Calu3 (cell line): ENCODE data around the gene RAB3C. TPM values are rescaled to one million over a fixed set of nuclear protein-coding genes. Genes with fewer than 3 reads are reported as not detected.

Experiments
- BruUV-seq: library from RNA; stranded (reverse); fragments of 400-500 nt; replicated peaks from 2 replicates; lab custom pipeline; 2021; lab: Mats Ljungman, UMichigan
- CTCF ChIA-PET: fragments of 300-600 bp; sonication (Branson Sonifier 250); formaldehyde crosslinking; loops from one replicate; lab custom pipeline; 2022; ENCODE audit warnings: antibody characterized with exemption; lab: Charles Lee
- DNase-seq: peaks from one replicate; pipeline ENCODE4 v3.0.0; 2022
- H3K27ac Mint-ChIP-seq: one replicate; pipeline ENCODE4 v1.8.0; 2022; ENCODE audit warnings: mixed read lengths; ENCODE audit not compliant: unreplicated experiment
- H3K27me3 Mint-ChIP-seq: one replicate; pipeline ENCODE4 v1.8.0; 2022; ENCODE audit warnings: mixed read lengths; ENCODE audit not compliant: unreplicated experiment
- H3K36me3 Mint-ChIP-seq: one replicate; pipeline ENCODE4 v1.8.0; 2022; ENCODE audit warnings: mild to moderate bottlenecking, moderate library complexity, mixed read lengths; ENCODE audit not compliant: insufficient read depth, unreplicated experiment
- H3K4me1 Mint-ChIP-seq: one replicate; pipeline ENCODE4 v1.8.0; 2022; ENCODE audit warnings: mild to moderate bottlenecking, low read depth, mixed read lengths; ENCODE audit not compliant: unreplicated experiment
- H3K4me3 Mint-ChIP-seq: one replicate; pipeline ENCODE4 v1.8.0; 2022; ENCODE audit warnings: mild to moderate bottlenecking, low read depth, moderate library complexity, mixed read lengths; ENCODE audit not compliant: unreplicated experiment
- H3K9me3 Mint-ChIP-seq: one replicate; pipeline ENCODE4 v1.8.0; 2022; ENCODE audit warnings: low read depth, mixed read lengths; ENCODE audit not compliant: unreplicated experiment
- intact Hi-C: fragments of 100-400 bp; cut with micrococcal nuclease; formaldehyde crosslinking; loops from one replicate; pipeline ENCODE4 v1.10.0; 2022; ENCODE audit not compliant: unreplicated experiment
- total RNA-seq: library from RNA; stranded (reverse); gene quantifications from 2 replicates; pipeline ENCODE4 v1.2.3, GENCODE V29; 2022
- TF ChIP-seq, protein P1 (sequence below): fragments of 200-600 bp; IDR thresholded peaks from one replicate; pipeline ENCODE4 v1.8.0; 2022; ENCODE audit warnings: antibody characterized with exemption; ENCODE audit not compliant: unreplicated experiment

RAB3C gene
- total RNA-seq, 1 experiment from 2014 or later: not detected

DNA sequence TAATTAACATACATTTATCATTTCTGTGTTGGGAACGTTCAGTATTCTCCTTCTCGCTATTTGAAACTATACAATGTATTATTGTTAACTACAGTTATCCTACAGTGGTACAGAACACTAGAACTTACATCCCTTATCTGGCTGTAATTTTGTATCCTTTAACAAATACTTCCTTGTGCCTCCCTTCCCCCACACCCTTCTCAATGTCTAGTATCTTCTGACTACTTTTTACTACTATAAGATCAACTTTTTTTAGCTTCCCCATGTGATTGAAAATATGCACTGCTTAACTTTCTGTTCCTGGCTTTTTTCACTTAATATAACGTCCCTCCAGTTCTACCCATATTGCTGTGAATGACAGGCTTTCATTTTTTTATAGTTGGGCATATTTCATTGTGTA lies 253.5 kb downstream of the RAB3C start:
- DNase-seq: no peak
- Mint-ChIP-seq H3K27ac (no peak overlapping the region), H3K27me3 (peaks cover 50% of the 10 kb centered on the region), H3K36me3 (no peaks in the 10 kb centered on the region), H3K4me3 (no peak overlapping the region), H3K9me3 (peaks cover 2% of the 10 kb centered on the region), H3K4me1 (no peaks in the 10 kb centered on the region)
- TF ChIP-seq, protein P1, sequence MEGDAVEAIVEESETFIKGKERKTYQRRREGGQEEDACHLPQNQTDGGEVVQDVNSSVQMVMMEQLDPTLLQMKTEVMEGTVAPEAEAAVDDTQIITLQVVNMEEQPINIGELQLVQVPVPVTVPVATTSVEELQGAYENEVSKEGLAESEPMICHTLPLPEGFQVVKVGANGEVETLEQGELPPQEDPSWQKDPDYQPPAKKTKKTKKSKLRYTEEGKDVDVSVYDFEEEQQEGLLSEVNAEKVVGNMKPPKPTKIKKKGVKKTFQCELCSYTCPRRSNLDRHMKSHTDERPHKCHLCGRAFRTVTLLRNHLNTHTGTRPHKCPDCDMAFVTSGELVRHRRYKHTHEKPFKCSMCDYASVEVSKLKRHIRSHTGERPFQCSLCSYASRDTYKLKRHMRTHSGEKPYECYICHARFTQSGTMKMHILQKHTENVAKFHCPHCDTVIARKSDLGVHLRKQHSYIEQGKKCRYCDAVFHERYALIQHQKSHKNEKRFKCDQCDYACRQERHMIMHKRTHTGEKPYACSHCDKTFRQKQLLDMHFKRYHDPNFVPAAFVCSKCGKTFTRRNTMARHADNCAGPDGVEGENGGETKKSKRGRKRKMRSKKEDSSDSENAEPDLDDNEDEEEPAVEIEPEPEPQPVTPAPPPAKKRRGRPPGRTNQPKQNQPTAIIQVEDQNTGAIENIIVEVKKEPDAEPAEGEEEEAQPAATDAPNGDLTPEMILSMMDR: no peak
- BruUV-seq: no TSS peak
- CTCF ChIA-PET: no interaction called here
- intact Hi-C loops: no loop called here

DNA sequence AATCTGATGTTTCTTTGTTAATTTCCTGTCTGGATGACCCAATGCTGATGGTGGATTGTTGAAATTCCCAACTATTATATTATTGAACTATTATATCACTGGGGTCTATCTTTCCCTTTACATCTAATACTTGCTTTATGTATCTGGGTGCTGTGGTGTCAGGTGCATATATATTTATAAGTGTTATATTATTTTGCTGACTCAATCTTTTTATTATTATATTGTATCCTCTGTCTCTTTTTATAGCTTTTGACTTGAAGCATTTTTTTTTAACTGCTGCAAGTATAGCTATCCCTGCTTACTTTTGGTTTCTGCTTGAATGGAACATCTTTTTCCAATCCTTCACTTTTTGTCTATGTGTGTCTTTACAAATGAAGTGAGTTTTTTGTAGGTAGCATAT lies 255.9 kb downstream of the RAB3C start:
- intact Hi-C loops: no loop called here
- CTCF ChIA-PET: no interaction called here
- H3K27ac Mint-ChIP-seq: no peak overlapping the region
- H3K4me1 Mint-ChIP-seq: no peaks in the 10 kb centered on the region
- no TSS peak for BruUV-seq
- no peaks in the 10 kb centered on the region for H3K36me3 Mint-ChIP-seq
- TF ChIP-seq, protein P1: no peak
- H3K4me3 Mint-ChIP-seq: no peak overlapping the region
- peaks cover 57% of the 10 kb centered on the region for H3K27me3 Mint-ChIP-seq
- peaks cover 2% of the 10 kb centered on the region for H3K9me3 Mint-ChIP-seq
- no peak for DNase-seq

DNA sequence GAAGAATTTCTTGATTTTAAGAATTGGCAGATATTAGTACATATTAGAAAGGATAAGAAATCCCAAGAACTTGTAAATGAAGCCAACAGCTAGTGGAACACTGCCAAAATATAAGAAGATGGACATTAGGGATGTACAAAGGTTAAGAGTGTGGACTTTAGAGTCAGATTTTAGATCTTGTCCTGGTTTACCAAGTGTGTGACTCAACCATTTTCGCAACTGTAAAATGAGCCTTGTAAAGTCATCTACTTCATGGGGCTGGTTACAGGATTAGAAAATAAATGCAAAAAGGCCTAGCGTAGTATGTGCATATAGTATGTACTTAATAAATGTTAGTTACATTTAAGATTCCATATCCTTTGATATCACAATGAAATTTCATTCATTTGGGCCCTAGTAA lies 260.0 kb downstream of the RAB3C start:
- no peak for DNase-seq
- CTCF ChIA-PET: no interaction called here
- no peak overlapping the region for H3K4me3 Mint-ChIP-seq
- peaks cover 30% of the 10 kb centered on the region for H3K27me3 Mint-ChIP-seq
- no peaks in the 10 kb centered on the region for H3K4me1 Mint-ChIP-seq
- TF ChIP-seq, protein P1: no peak
- no peak overlapping the region for H3K27ac Mint-ChIP-seq
- no peaks in the 10 kb centered on the region for H3K36me3 Mint-ChIP-seq
- peaks cover 2% of the 10 kb centered on the region for H3K9me3 Mint-ChIP-seq
- no TSS peak for BruUV-seq
- intact Hi-C loops: no loop called here

DNA sequence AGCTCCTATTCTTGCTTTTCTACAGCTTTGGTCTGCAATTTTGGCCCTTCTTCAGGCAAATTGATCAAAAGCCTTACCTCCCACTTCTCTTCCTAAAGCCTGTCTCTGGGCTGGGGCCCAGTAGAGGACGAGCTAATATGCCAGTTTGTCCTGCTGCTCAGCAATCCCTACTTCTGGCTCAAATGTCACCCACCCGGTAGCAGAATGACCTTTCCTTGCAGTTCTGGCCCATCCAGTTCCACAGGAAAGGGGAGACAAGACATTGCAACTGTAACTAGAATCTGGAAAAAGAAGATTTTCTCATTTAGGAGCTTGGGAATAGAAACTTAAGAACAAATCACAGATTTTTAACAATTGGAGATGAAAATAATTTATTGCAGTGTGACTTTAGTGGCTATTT lies 261.5 kb downstream of the RAB3C start:
- BruUV-seq: no TSS peak
- no peak for DNase-seq
- TF ChIP-seq, protein P1: no peak
- no peak overlapping the region for H3K4me3 Mint-ChIP-seq
- no peaks in the 10 kb centered on the region for H3K4me1 Mint-ChIP-seq
- peaks cover 30% of the 10 kb centered on the region for H3K27me3 Mint-ChIP-seq
- intact Hi-C loops: no loop called here
- H3K36me3 Mint-ChIP-seq: no peaks in the 10 kb centered on the region
- peaks cover 2% of the 10 kb centered on the region for H3K9me3 Mint-ChIP-seq
- CTCF ChIA-PET: no interaction called here
- no peak overlapping the region for H3K27ac Mint-ChIP-seq
